Gastroesophageal sphincter (tissue), 3 donors: Measurements from ENCODE around the gene RPTOR.

ENCODE experiments used
- CTCF ChIP-seq, 4 experiments: fragments of 200-600 bp in 2 of 4; fragments of 450-650 bp in 2 of 4; sonication (generic) in 1 of 4; IDR thresholded peaks; one replicate each; pipeline ENCODE4 v1.5.1; 2017 to 2019; ENCODE audit warnings: antibody characterized with exemption in 4 of 4, mild to moderate bottlenecking in 2 of 4, moderate library complexity in 2 of 4
- EP300 ChIP-seq: sonication (generic); formaldehyde crosslinking; IDR thresholded peaks from one replicate; pipeline ENCODE4 v1.6.1; 2017; ENCODE audit warnings: antibody characterized with exemption, mild to moderate bottlenecking
- POLR2A ChIP-seq, 2 donors: fragments of 450-650 bp; IDR thresholded peaks; one replicate each; pipeline ENCODE4 v1.6.1; 2017; ENCODE audit warnings: antibody characterized with exemption in 2 of 2, mild to moderate bottlenecking in 2 of 2, moderate library complexity in 1 of 2
- POLR2AphosphoS5 ChIP-seq: sonication (generic); formaldehyde crosslinking; IDR thresholded peaks from one replicate; pipeline ENCODE4 v1.6.1; 2017; ENCODE audit warnings: antibody characterized with exemption

GRCh38 chr17:80742091-80742490, 197.5 kb downstream of the RPTOR start:
- TF ChIP-seq CTCF (IDR thresholded peaks at IDR 0.05) = no peak
- TF ChIP-seq POLR2AphosphoS5 = no peak
- no peak for TF ChIP-seq EP300
- TF ChIP-seq POLR2A (IDR thresholded peaks at IDR 0.05) = no peak
